ENCODE data around the gene ANGEL1. TPM values are rescaled to one million over a fixed set of nuclear protein-coding genes. Genes with fewer than 3 reads are reported as not detected.
A peak's percentile ranks its signal among the peaks of the same experiment; 100 is the strongest.

ANGEL1 gene
- total and polyA plus RNA-seq, 4 donors = 5.2 to 15.9 (median 9.6) TPM

- peak; percentile 65 to 72 for TF ChIP-seq RXRA (IDR thresholded peaks at IDR 0.05)
- TF ChIP-seq YY1 (IDR thresholded peaks at IDR 0.05) = no peak
- no peak for TF ChIP-seq JUND (IDR thresholded peaks at IDR 0.05)
- TF ChIP-seq NR2F2 (IDR thresholded peaks at IDR 0.05) = no peak
- peak; percentile 12 for TF ChIP-seq HNF4G (IDR thresholded peaks at IDR 0.05)
- no peak for TF ChIP-seq ZBTB33 (IDR thresholded peaks at IDR 0.05)
- no peak for TF ChIP-seq GABPA (IDR thresholded peaks at IDR 0.05 in 1 of 2, conservative IDR thresholded peaks at IDR 0.05 in 1 of 2)
- TF ChIP-seq HNF4A (conservative IDR thresholded peaks at IDR 0.05) = peak; percentile 70 to 73
- peak; percentile 74 to 80 for TF ChIP-seq RAD21 (IDR thresholded peaks at IDR 0.05)
- TF ChIP-seq MAX (IDR thresholded peaks at IDR 0.05) = peak; percentile 24
- TF ChIP-seq, protein P1, sequence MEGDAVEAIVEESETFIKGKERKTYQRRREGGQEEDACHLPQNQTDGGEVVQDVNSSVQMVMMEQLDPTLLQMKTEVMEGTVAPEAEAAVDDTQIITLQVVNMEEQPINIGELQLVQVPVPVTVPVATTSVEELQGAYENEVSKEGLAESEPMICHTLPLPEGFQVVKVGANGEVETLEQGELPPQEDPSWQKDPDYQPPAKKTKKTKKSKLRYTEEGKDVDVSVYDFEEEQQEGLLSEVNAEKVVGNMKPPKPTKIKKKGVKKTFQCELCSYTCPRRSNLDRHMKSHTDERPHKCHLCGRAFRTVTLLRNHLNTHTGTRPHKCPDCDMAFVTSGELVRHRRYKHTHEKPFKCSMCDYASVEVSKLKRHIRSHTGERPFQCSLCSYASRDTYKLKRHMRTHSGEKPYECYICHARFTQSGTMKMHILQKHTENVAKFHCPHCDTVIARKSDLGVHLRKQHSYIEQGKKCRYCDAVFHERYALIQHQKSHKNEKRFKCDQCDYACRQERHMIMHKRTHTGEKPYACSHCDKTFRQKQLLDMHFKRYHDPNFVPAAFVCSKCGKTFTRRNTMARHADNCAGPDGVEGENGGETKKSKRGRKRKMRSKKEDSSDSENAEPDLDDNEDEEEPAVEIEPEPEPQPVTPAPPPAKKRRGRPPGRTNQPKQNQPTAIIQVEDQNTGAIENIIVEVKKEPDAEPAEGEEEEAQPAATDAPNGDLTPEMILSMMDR (IDR thresholded peaks at IDR 0.05; ENCODE audit: low read depth, low read length, missing input control) = peak; percentile 43
- no peak for TF ChIP-seq FOXA1 (IDR thresholded peaks at IDR 0.05)
- no peak for TF ChIP-seq FOXA2 (IDR thresholded peaks at IDR 0.05)
- no peak for TF ChIP-seq TAF1 (conservative IDR thresholded peaks at IDR 0.05)
- TF ChIP-seq, protein P2, sequence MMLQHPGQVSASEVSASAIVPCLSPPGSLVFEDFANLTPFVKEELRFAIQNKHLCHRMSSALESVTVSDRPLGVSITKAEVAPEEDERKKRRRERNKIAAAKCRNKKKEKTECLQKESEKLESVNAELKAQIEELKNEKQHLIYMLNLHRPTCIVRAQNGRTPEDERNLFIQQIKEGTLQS (IDR thresholded peaks at IDR 0.05) = no peak
- TF ChIP-seq EGR1 (IDR thresholded peaks at IDR 0.05; ENCODE audit: low read depth in 2 of 2) = no peak
- peak; percentile 64 for TF ChIP-seq SP1 (IDR thresholded peaks at IDR 0.05)
- peak; percentile 15 for TF ChIP-seq REST (IDR thresholded peaks at IDR 0.05)
- H3K27ac ChIP-seq (ENCODE audit: low read depth in 1 of 2, low read length in 2 of 2) = peak overlapping the region; percentile 83 to 97
- peak overlapping the region in 2 of 3 donors; percentile 51 to 78 for H3K4me3 ChIP-seq (ENCODE audit: low read depth in 1 of 3, low read length in 3 of 3)
- H3K4me1 ChIP-seq (ENCODE audit: control insufficient read depth in 4 of 4, insufficient read depth in 4 of 4, low read length in 3 of 4) = peaks cover 2 to 24% (median 16%) of the 10 kb centered on the region in 4 donors
- no peaks in the 10 kb centered on the region for H3K9me3 ChIP-seq (ENCODE audit: control insufficient read depth in 4 of 4, low read length in 3 of 4)
- peaks cover 0 to 29% (median 25%) of the 10 kb centered on the region in 4 donors for H3K36me3 ChIP-seq (ENCODE audit: control insufficient read depth in 4 of 4, insufficient read depth in 3 of 4, low read depth in 1 of 4, low read length in 3 of 4)
- 3% methylated on average over 9 of the region's 9 CpGs for WGBS
- H3K27me3 ChIP-seq (ENCODE audit: control insufficient read depth in 4 of 4, insufficient read depth in 4 of 4, low read length in 3 of 4) = no peaks in the 10 kb centered on the region
- DNase-seq (ENCODE audit: low spot score) = no peak
- peak overlapping the region; percentile 60 to 94 for H3K9ac ChIP-seq (ENCODE audit: low read depth in 1 of 2, low read length in 2 of 2)
These were observed 1.7 kb downstream of the ANGEL1 start for GRCh38 chr14:76810953-76811400.

Measured in liver (tissue), 9 donors.